ENCODE results near the gene ITGA2B. TPM values are rescaled to one million over a fixed set of nuclear protein-coding genes. Genes with fewer than 3 reads are reported as not detected.

The ITGA2B gene
- total and polyA plus RNA-seq, 10 of the 15 experiments (the other 5 are each of a cell fraction or from before 2014, with no cell fraction given): 0.04 to 0.51 (median 0.21) TPM; not detected in 1

DNA sequence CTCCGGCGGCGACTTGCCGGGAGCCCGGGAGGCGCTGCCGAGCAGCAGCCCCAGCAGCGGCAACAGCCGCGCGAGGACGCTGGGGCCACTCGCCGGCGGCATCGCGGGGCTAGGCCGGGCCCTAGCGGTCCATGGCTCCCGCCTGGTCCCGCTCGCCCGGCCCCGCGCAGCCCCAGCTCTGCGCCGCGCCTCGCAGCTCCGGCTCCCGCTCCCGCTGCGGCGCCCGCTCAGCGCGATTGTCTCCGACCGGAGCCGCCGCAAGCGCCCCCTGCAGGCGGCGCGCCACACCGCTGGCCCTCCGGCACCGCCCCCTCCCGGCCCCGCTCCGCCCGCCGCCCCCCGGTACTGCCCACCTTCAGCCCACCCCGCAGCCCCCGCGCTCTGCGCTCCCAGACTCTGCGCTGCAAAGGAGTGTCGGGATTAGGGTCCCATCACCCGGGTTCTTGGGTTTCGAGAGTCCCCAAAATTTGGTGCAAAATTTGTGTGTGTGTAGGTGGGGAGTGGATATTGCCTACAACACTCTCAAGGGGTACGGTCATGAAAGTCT lies 25.8 kb downstream of the ITGA2B start, which contains the start of gene FAM171A2 (continued):
- TF ChIP-seq, protein P1, sequence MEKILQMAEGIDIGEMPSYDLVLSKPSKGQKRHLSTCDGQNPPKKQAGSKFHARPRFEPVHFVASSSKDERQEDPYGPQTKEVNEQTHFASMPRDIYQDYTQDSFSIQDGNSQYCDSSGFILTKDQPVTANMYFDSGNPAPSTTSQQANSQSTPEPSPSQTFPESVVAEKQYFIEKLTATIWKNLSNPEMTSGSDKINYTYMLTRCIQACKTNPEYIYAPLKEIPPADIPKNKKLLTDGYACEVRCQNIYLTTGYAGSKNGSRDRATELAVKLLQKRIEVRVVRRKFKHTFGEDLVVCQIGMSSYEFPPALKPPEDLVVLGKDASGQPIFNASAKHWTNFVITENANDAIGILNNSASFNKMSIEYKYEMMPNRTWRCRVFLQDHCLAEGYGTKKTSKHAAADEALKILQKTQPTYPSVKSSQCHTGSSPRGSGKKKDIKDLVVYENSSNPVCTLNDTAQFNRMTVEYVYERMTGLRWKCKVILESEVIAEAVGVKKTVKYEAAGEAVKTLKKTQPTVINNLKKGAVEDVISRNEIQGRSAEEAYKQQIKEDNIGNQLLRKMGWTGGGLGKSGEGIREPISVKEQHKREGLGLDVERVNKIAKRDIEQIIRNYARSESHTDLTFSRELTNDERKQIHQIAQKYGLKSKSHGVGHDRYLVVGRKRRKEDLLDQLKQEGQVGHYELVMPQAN (conservative IDR thresholded peaks at IDR 0.05): peak; percentile 59; the same call in 1 of the 2 replicates
- TF ChIP-seq, protein P2, sequence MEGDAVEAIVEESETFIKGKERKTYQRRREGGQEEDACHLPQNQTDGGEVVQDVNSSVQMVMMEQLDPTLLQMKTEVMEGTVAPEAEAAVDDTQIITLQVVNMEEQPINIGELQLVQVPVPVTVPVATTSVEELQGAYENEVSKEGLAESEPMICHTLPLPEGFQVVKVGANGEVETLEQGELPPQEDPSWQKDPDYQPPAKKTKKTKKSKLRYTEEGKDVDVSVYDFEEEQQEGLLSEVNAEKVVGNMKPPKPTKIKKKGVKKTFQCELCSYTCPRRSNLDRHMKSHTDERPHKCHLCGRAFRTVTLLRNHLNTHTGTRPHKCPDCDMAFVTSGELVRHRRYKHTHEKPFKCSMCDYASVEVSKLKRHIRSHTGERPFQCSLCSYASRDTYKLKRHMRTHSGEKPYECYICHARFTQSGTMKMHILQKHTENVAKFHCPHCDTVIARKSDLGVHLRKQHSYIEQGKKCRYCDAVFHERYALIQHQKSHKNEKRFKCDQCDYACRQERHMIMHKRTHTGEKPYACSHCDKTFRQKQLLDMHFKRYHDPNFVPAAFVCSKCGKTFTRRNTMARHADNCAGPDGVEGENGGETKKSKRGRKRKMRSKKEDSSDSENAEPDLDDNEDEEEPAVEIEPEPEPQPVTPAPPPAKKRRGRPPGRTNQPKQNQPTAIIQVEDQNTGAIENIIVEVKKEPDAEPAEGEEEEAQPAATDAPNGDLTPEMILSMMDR (IDR thresholded peaks at IDR 0.05 in 2 of 3, conservative IDR thresholded peaks at IDR 0.05 in 1 of 3; ENCODE audit: control insufficient read depth in 2 of 3, extremely low read depth in 1 of 3, insufficient read depth in 1 of 3, low read depth in 3 of 3, low read length in 3 of 3): peak; percentile 24 to 66 (median 61); a peak in 5 of 6 replicates
- TF ChIP-seq NR2F1 (conservative IDR thresholded peaks at IDR 0.05) (0 out of 2 replicates have a peak, but pooled peaks have one; percentile 28), EZH2 (IDR thresholded peaks at IDR 0.05; ENCODE audit: borderline replicate concordance, control insufficient read depth, low read depth, low read length) (no peak), KLF5 (IDR thresholded peaks at IDR 0.05; ENCODE audit: partially characterized antibody) (no peak), LARP7 (IDR thresholded peaks at IDR 0.05) (peak; percentile 93), MXI1 (IDR thresholded peaks at IDR 0.05; ENCODE audit: low read depth, low read length) (no peak)
- TF ChIP-seq, protein P3, sequence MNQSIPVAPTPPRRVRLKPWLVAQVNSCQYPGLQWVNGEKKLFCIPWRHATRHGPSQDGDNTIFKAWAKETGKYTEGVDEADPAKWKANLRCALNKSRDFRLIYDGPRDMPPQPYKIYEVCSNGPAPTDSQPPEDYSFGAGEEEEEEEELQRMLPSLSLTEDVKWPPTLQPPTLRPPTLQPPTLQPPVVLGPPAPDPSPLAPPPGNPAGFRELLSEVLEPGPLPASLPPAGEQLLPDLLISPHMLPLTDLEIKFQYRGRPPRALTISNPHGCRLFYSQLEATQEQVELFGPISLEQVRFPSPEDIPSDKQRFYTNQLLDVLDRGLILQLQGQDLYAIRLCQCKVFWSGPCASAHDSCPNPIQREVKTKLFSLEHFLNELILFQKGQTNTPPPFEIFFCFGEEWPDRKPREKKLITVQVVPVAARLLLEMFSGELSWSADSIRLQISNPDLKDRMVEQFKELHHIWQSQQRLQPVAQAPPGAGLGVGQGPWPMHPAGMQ (IDR thresholded peaks at IDR 0.05; ENCODE audit: borderline replicate concordance): no peak
- TF ChIP-seq, protein P4, sequence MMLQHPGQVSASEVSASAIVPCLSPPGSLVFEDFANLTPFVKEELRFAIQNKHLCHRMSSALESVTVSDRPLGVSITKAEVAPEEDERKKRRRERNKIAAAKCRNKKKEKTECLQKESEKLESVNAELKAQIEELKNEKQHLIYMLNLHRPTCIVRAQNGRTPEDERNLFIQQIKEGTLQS (IDR thresholded peaks at IDR 0.05; ENCODE audit: borderline replicate concordance, extremely low read depth, low read depth, low read length): no peak

All from GM12878 (cell line).